ENCODE data around the gene CD248.

The CD248 gene

GRCh38 chr11:66285250-66285947 lies 31.4 kb downstream of the CD248 start:
- H3K27ac ChIP-seq = no peak overlapping the region
- TF ChIP-seq, protein P1, sequence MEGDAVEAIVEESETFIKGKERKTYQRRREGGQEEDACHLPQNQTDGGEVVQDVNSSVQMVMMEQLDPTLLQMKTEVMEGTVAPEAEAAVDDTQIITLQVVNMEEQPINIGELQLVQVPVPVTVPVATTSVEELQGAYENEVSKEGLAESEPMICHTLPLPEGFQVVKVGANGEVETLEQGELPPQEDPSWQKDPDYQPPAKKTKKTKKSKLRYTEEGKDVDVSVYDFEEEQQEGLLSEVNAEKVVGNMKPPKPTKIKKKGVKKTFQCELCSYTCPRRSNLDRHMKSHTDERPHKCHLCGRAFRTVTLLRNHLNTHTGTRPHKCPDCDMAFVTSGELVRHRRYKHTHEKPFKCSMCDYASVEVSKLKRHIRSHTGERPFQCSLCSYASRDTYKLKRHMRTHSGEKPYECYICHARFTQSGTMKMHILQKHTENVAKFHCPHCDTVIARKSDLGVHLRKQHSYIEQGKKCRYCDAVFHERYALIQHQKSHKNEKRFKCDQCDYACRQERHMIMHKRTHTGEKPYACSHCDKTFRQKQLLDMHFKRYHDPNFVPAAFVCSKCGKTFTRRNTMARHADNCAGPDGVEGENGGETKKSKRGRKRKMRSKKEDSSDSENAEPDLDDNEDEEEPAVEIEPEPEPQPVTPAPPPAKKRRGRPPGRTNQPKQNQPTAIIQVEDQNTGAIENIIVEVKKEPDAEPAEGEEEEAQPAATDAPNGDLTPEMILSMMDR (conservative IDR thresholded peaks at IDR 0.05) = no peak
- no peak for TF ChIP-seq ZFX (IDR thresholded peaks at IDR 0.05)

- TF ChIP-seq, protein P1 (conservative IDR thresholded peaks at IDR 0.05) = no peak
- no peak for TF ChIP-seq ZFX (IDR thresholded peaks at IDR 0.05)
- H3K27ac ChIP-seq = no peak overlapping the region
These were observed 32.2 kb downstream of the CD248 start for GRCh38 chr11:66284526-66285078.

GRCh38 chr11:66283461-66284105 lies 33.3 kb downstream of the CD248 start:
- no peak overlapping the region for H3K27ac ChIP-seq
- TF ChIP-seq ZFX (IDR thresholded peaks at IDR 0.05) = no peak
- TF ChIP-seq, protein P1 (conservative IDR thresholded peaks at IDR 0.05) = no peak

GRCh38 chr11:66282468-66283455 lies 34.1 kb downstream of the CD248 start:
- H3K27ac ChIP-seq = no peak overlapping the region
- TF ChIP-seq, protein P1 (conservative IDR thresholded peaks at IDR 0.05) = peak; percentile 98
- TF ChIP-seq ZFX (IDR thresholded peaks at IDR 0.05) = no peak

DNA sequence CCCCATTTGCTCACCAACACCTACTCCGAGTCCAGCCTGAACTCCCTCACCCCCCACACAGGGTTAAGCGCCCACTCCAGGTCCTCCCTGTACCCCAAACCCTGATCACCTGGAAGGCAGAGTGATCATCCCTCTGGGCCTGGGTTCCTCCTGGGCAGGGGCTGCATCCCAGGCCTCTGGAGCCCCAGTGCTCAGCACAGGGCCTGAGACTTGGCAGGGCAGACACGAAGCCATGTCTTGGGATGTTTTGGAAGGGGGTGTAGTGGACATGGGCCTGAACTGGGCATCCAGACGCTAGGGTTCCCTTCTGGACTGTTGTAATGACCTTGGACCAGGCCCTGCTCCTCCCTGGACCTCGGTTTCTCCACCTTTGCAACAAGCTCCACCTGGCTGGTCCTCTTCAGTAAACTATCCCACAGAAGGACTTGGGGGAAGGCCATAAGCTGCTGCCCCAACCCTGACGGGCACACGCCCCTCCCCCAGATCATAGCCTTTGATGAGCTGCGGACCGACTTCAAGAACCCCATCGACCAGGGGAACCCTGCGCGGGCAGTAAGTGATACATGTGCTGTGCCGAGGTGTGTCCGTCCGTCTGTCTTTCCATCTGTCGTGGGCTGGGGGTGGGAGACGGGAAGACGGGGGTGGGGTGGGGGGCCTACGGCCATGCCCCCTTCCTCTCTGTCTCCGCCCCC lies 34.9 kb downstream of the CD248 start:
- no peak overlapping the region for H3K27ac ChIP-seq
- TF ChIP-seq ZFX (IDR thresholded peaks at IDR 0.05) = no peak
- TF ChIP-seq, protein P1 (conservative IDR thresholded peaks at IDR 0.05) = no peak

DNA sequence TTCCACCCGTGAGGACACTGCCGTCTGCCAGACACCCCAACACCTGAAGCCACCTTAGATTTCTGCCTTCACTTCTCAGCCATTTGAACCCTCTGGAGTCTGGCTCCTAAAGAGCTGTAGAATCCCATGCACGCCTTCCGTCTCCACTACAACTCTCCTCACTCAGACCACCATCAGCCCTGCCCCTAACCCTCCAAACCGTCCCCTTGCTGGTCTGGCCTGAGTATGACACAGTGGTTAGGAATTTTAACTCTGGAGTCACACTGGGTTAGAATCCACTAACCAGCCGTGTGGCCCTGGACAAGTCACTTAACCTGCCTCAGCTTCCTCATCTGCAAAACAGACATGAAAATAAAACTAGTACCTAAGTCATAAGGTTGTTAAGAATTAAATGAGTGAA lies 35.8 kb downstream of the CD248 start:
- no peak overlapping the region for H3K27ac ChIP-seq
- TF ChIP-seq, protein P1 (conservative IDR thresholded peaks at IDR 0.05) = no peak
- no peak for TF ChIP-seq ZFX (IDR thresholded peaks at IDR 0.05)

All from C4-2B (cell line).